HEK293 (cell line): ENCODE measurements around the gene DNM1.

Experiments used
- CTCF ChIA-PET: fragments of 350-600 bp; formaldehyde crosslinking; extraction: SDS; loops from one replicate; lab custom pipeline; 2021; ENCODE audit warnings: antibody characterized with exemption; lab: Yijun Ruan, JAX
- POLR2A ChIA-PET: fragments of 300-600 bp; formaldehyde crosslinking; extraction: SDS; loops from one replicate; lab custom pipeline; 2020; ENCODE audit warnings: antibody characterized with exemption, inconsistent platforms; lab: Yijun Ruan, JAX
- H3K27ac ChIP-seq: fragments of 200-500 bp; sonication (Bioruptor generic); 2 replicates; pipeline ENCODE4 v1.5.1; 2014; ENCODE audit warnings: low read depth, low read length, control low read depth, inconsistent platforms; ENCODE audit errors: extremely low read depth
- H3K36me3 ChIP-seq, 2 experiments: fragments of 200-500 bp in 1 of 2; sonication (Bioruptor generic) in 1 of 2; 1 replicate in 1 of 2; 2 replicates in 1 of 2; pipeline ENCODE4 v1.5.1; 2014 to 2017; ENCODE audit warnings: inconsistent platforms in 2 of 2, low read length in 2 of 2; ENCODE audit not compliant: control insufficient read depth in 2 of 2, insufficient read depth in 1 of 2
- H3K4me1 ChIP-seq: fragments of 200-500 bp; sonication (Bioruptor generic); 2 replicates; pipeline ENCODE4 v1.5.1; 2014; ENCODE audit warnings: mild to moderate bottlenecking, low read length, inconsistent platforms; ENCODE audit not compliant: control insufficient read depth, insufficient read depth
- H3K4me3 ChIP-seq: 2 replicates; pipeline ENCODE4 v1.5.1; 2011; ENCODE audit warnings: low read depth, mild to moderate bottlenecking, control low read depth, low read length, moderate library complexity
- H3K9me3 ChIP-seq: fragments of 200-500 bp; sonication (Bioruptor generic); 2 replicates; pipeline ENCODE4 v1.5.1; 2014; ENCODE audit warnings: low read depth, low read length, inconsistent platforms; ENCODE audit not compliant: control insufficient read depth, insufficient read depth
- EGR2 ChIP-seq: fragments of 450-650 bp; formaldehyde crosslinking; IDR thresholded peaks from 2 replicates; pipeline ENCODE4 v1.5.1; 2016; ENCODE audit warnings: low read depth, missing biosample characterization, missing genetic modification characterization
- GLI2 ChIP-seq: fragments of 450-650 bp; formaldehyde crosslinking; IDR thresholded peaks from 2 replicates; pipeline ENCODE4; 2017; ENCODE audit warnings: missing biosample characterization, missing genetic modification characterization, low read depth, borderline replicate concordance
- GLI4 ChIP-seq: fragments of 450-650 bp; formaldehyde crosslinking; IDR thresholded peaks from 2 replicates; pipeline ENCODE4 v1.5.1; 2016; ENCODE audit warnings: missing biosample characterization, missing genetic modification characterization
- GLIS1 ChIP-seq: fragments of 450-650 bp; formaldehyde crosslinking; IDR thresholded peaks from 2 replicates; pipeline ENCODE4 v1.5.1; 2016; ENCODE audit warnings: missing biosample characterization, missing genetic modification characterization
- HOXA7 ChIP-seq: sonication (generic); formaldehyde crosslinking; IDR thresholded peaks from 2 replicates; pipeline ENCODE4 v1.8.1; 2022; ENCODE audit warnings: missing genetic modification reagents, borderline replicate concordance
- MYNN ChIP-seq: fragments of 450-650 bp; formaldehyde crosslinking; IDR thresholded peaks from 2 replicates; pipeline ENCODE4 v1.5.1; 2016; ENCODE audit warnings: missing biosample characterization, missing genetic modification characterization, borderline replicate concordance
- RBAK ChIP-seq: fragments of 450-650 bp; formaldehyde crosslinking; IDR thresholded peaks from 2 replicates; pipeline ENCODE4 v1.5.1; 2016; ENCODE audit warnings: missing biosample characterization, missing genetic modification characterization
- YY2 ChIP-seq: fragments of 450-650 bp; formaldehyde crosslinking; IDR thresholded peaks from 2 replicates; pipeline ENCODE4 v1.5.1; 2016; ENCODE audit warnings: missing biosample characterization, missing genetic modification characterization
- ZBTB1 ChIP-seq: fragments of 450-650 bp; formaldehyde crosslinking; IDR thresholded peaks from 2 replicates; pipeline ENCODE4 v1.5.1; 2016; ENCODE audit warnings: missing biosample characterization, missing genetic modification characterization
- ZFP69B ChIP-seq: fragments of 450-650 bp; formaldehyde crosslinking; IDR thresholded peaks from 2 replicates; pipeline ENCODE4 v1.5.1; 2016; ENCODE audit warnings: missing biosample characterization, missing genetic modification characterization
- ZNF114 ChIP-seq: fragments of 450-650 bp; formaldehyde crosslinking; IDR thresholded peaks from 2 replicates; pipeline ENCODE4 v1.5.0; 2017; ENCODE audit warnings: missing biosample characterization, missing genetic modification characterization
- ZNF140 ChIP-seq: fragments of 450-650 bp; formaldehyde crosslinking; IDR thresholded peaks from 2 replicates; pipeline ENCODE4 v1.5.1; 2016; ENCODE audit warnings: missing biosample characterization, missing genetic modification characterization
- ZNF16 ChIP-seq: fragments of 450-650 bp; formaldehyde crosslinking; IDR thresholded peaks from 2 replicates; pipeline ENCODE4 v1.5.1; 2016; ENCODE audit warnings: low read depth, missing biosample characterization, missing genetic modification characterization
- ZNF175 ChIP-seq: fragments of 450-650 bp; formaldehyde crosslinking; IDR thresholded peaks from 2 replicates; pipeline ENCODE4 v1.5.1; 2016; ENCODE audit warnings: missing biosample characterization, missing genetic modification characterization
- ZNF19 ChIP-seq: fragments of 450-650 bp; formaldehyde crosslinking; IDR thresholded peaks from 2 replicates; pipeline ENCODE4; 2016; ENCODE audit warnings: missing biosample characterization, missing genetic modification characterization, low read depth
- ZNF324 ChIP-seq: fragments of 450-650 bp; formaldehyde crosslinking; IDR thresholded peaks from 2 replicates; pipeline ENCODE4 v1.5.1; 2016; ENCODE audit warnings: missing biosample characterization, missing genetic modification characterization
- ZNF341 ChIP-seq: fragments of 450-650 bp; formaldehyde crosslinking; IDR thresholded peaks from 2 replicates; pipeline ENCODE4; 2016; ENCODE audit warnings: low read depth, missing biosample characterization, missing genetic modification characterization
- ZNF366 ChIP-seq: fragments of 450-650 bp; formaldehyde crosslinking; conservative IDR thresholded peaks from 2 replicates; pipeline ENCODE4 v1.5.1; 2016; ENCODE audit warnings: missing biosample characterization, missing genetic modification characterization
- ZNF426 ChIP-seq: fragments of 450-650 bp; formaldehyde crosslinking; IDR thresholded peaks from 2 replicates; pipeline ENCODE4 v1.5.1; 2017; ENCODE audit warnings: missing biosample characterization, missing genetic modification characterization, mild to moderate bottlenecking, inconsistent platforms, moderate library complexity
- ZNF48 ChIP-seq: fragments of 450-650 bp; formaldehyde crosslinking; IDR thresholded peaks from 2 replicates; pipeline ENCODE4 v1.5.1; 2016; ENCODE audit warnings: missing biosample characterization, missing genetic modification characterization
- ZNF555 ChIP-seq: fragments of 450-650 bp; formaldehyde crosslinking; conservative IDR thresholded peaks from 2 replicates; pipeline ENCODE4 v1.5.1; 2017; ENCODE audit warnings: missing biosample characterization, mild to moderate bottlenecking, missing genetic modification characterization, inconsistent platforms
- ZNF600 ChIP-seq: fragments of 450-650 bp; formaldehyde crosslinking; IDR thresholded peaks from 2 replicates; pipeline ENCODE4 v1.5.1; 2016; ENCODE audit warnings: missing biosample characterization, missing genetic modification characterization
- ZNF610 ChIP-seq: fragments of 450-650 bp; formaldehyde crosslinking; IDR thresholded peaks from 2 replicates; pipeline ENCODE4 v1.5.1; 2016; ENCODE audit warnings: missing biosample characterization, missing genetic modification characterization, borderline replicate concordance
- ZNF624 ChIP-seq: fragments of 450-650 bp; formaldehyde crosslinking; IDR thresholded peaks from 2 replicates; pipeline ENCODE4 v1.5.1; 2017; ENCODE audit warnings: missing biosample characterization, missing genetic modification characterization
- ZNF677 ChIP-seq: fragments of 450-650 bp; IDR thresholded peaks from 2 replicates; pipeline ENCODE4 v1.5.0; 2018; ENCODE audit warnings: missing biosample characterization, mild to moderate bottlenecking, missing genetic modification characterization, moderate library complexity
- TF ChIP-seq, protein P1 (sequence below): fragments of 450-650 bp; formaldehyde crosslinking; IDR thresholded peaks from 2 replicates; pipeline ENCODE4 v1.5.1; 2016; ENCODE audit warnings: missing biosample characterization, missing genetic modification characterization
- TF ChIP-seq, protein P2 (sequence below): fragments of 450-650 bp; formaldehyde crosslinking; IDR thresholded peaks from 2 replicates; pipeline ENCODE4 v1.5.1; 2017; ENCODE audit warnings: missing biosample characterization, missing genetic modification characterization
- TF ChIP-seq, protein P3 (sequence below): fragments of 450-650 bp; formaldehyde crosslinking; IDR thresholded peaks from 2 replicates; pipeline ENCODE4 v1.5.1; 2016; ENCODE audit warnings: missing biosample characterization, missing genetic modification characterization

DNM1 gene

DNA sequence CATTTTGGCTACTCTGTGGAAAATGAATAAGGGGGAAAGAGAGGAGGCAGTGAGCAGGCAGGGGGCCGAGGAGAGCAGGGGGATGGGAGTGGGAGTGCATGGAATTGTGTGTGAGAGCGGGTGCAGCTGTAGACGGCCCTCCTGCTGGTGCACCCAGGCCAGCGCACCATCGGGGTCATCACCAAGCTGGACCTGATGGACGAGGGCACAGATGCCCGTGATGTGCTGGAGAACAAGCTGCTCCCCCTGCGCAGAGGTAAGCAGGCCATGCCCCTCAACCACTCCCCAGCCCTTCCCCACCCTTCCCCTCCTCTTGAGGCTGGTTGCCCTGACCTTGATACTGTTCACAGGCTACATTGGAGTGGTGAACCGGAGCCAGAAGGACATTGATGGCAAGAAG lies 16.7 kb downstream of the DNM1 start:
- CTCF ChIA-PET = interaction anchor here (0.7 kb wide), 1 partner anchor 17 kb away, joined by 3 read pairs; no protein-coding TSS in a partner anchor
- Histone ChIP-seq H3K4me3 (no peak overlapping the region), H3K4me1 (no peaks in the 10 kb centered on the region), H3K36me3 (peaks cover 0 to 39% of the 10 kb centered on the region in 2 experiments; a peak in 1 of 3 replicates), H3K27ac (no peak overlapping the region), H3K9me3 (no peaks in the 10 kb centered on the region)
- TF ChIP-seq MYNN (no peak), ZFP69B (no peak), ZNF600 (tag by site-specific recombination) (no peak), ZNF114 (tag by site-specific recombination) (no peak), EGR2 (tag by site-specific recombination) (no peak), ZNF366 (tag by site-specific recombination) (no peak), GLIS1 (no peak), ZNF175 (tag by site-specific recombination) (no peak), ZNF324 (tag by site-specific recombination) (no peak), ZNF624 (no peak)
- TF ChIP-seq, protein P1, sequence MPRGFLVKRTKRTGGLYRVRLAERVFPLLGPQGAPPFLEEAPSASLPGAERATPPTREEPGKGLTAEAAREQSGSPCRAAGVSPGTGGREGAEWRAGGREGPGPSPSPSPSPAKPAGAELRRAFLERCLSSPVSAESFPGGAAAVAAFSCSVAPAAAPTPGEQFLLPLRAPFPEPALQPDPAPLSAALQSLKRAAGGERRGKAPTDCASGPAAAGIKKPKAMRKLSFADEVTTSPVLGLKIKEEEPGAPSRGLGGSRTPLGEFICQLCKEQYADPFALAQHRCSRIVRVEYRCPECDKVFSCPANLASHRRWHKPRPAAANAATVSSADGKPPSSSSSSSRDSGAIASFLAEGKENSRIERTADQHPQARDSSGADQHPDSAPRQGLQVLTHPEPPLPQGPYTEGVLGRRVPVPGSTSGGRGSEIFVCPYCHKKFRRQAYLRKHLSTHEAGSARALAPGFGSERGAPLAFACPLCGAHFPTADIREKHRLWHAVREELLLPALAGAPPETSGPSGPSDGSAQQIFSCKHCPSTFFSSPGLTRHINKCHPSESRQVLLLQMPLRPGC (tag by site-specific recombination) = no peak
- POLR2A ChIA-PET = interaction anchor here (0.6 kb wide), 1 partner anchor 26 kb away, joined by 3 read pairs; no protein-coding TSS in a partner anchor

DNA sequence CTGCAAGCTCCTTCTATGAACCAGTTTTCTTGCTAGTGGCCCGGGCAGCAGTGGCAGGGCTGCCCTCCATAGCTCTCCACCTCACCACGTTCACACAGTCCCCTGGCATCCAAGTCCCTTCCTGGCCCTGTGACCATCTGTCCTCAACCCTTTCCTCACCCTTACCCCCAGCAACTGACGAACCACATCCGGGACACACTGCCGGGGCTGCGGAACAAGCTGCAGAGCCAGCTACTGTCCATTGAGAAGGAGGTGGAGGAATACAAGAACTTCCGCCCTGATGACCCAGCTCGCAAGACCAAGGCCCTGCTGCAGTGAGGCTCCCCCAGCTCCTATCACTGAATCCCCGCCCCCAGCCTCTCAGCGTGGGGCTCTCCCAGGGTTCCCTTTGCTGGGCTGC lies 18.8 kb downstream of the DNM1 start:
- no peaks in the 10 kb centered on the region for H3K4me1 ChIP-seq
- H3K4me3 ChIP-seq = no peak overlapping the region
- no peaks in the 10 kb centered on the region for H3K9me3 ChIP-seq
- TF ChIP-seq ZNF19 (tag by site-specific recombination) (no peak), ZNF48 (tag by site-specific recombination) (no peak), GLI4 (tag by site-specific recombination) (no peak), ZNF140 (no peak), ZBTB1 (tag by site-specific recombination) (no peak), RBAK (tag by site-specific recombination) (no peak), ZNF677 (no peak)
- ChIA-PET POLR2A (interaction anchor here (0.5 kb wide), 1 partner anchor 277 kb away, joined by 3 read pairs; no protein-coding TSS in a partner anchor), CTCF (interaction anchor here (0.6 to 1.7 kb wide), 3 partner anchors 18 to 413 kb away, joined by 3 to 4 read pairs (median 4); partner anchors contain the start of gene DNM1)
- no peak overlapping the region for H3K27ac ChIP-seq
- peaks cover 0 to 43% of the 10 kb centered on the region in 2 experiments; a peak in 1 of 3 replicates for H3K36me3 ChIP-seq

DNA sequence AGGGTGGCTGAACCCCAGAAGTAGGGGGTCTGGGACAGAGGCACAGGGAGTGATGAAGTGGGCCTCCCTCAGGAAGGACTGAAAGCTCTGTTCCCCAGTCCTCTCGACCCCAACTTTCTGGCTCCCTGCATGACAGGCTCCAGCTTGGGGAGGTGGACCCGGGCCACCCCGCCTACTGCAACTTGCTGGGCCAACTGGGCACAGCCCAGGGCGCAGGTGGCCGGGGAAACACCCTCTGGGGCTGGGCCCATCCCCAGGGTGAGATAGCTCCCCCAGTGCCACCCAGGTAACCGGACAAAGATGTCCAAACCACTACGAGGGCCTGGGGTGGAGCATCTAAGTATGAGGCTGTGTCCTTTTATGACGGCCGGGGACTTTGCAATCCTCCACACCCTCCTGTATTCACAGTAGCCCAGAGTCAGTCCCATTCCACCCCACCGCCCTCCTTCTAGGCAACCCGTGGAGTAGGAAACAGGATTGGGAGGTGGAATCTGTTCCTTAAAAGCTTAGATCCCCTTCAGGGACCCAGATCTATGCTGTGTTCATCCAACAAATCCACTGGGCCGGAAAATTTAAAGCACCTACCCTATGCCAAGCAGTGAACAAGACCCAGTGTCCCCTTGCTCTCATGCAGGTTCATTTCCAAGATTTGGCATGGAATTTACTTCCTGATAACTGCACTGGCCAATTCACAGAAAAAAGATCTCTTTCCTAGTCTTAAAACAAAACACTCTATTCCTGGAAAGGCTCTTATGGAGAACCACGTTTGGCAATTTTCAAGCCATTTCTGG lies 19.9 kb downstream of the DNM1 start:
- CTCF ChIA-PET = interaction anchor here (0.7 to 1.7 kb wide), 4 partner anchors 19 to 65 kb away, joined by 3 to 4 read pairs (median 3); partner anchors contain the start of gene DNM1
- Histone ChIP-seq H3K4me1 (no peaks in the 10 kb centered on the region), H3K4me3 (no peak overlapping the region), H3K9me3 (no peaks in the 10 kb centered on the region), H3K36me3 (peaks cover 0 to 43% of the 10 kb centered on the region in 2 experiments; a peak in 1 of 3 replicates), H3K27ac (no peak overlapping the region)
- POLR2A ChIA-PET = interaction anchor here (0.6 kb wide), 1 partner anchor 112 kb away, joined by 3 read pairs; no protein-coding TSS in a partner anchor
- TF ChIP-seq GLI2 (tag by site-specific recombination) = no peak
- no peak for TF ChIP-seq ZNF610
- no peak for TF ChIP-seq ZNF341 (tag by site-specific recombination)
- TF ChIP-seq ZNF16 (tag by site-specific recombination) = no peak
- TF ChIP-seq ZNF555 (tag by site-specific recombination) = no peak
- no peak for TF ChIP-seq ZNF426
- TF ChIP-seq, protein P2, sequence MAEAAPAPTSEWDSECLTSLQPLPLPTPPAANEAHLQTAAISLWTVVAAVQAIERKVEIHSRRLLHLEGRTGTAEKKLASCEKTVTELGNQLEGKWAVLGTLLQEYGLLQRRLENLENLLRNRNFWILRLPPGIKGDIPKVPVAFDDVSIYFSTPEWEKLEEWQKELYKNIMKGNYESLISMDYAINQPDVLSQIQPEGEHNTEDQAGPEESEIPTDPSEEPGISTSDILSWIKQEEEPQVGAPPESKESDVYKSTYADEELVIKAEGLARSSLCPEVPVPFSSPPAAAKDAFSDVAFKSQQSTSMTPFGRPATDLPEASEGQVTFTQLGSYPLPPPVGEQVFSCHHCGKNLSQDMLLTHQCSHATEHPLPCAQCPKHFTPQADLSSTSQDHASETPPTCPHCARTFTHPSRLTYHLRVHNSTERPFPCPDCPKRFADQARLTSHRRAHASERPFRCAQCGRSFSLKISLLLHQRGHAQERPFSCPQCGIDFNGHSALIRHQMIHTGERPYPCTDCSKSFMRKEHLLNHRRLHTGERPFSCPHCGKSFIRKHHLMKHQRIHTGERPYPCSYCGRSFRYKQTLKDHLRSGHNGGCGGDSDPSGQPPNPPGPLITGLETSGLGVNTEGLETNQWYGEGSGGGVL (tag by site-specific recombination) = no peak
- TF ChIP-seq, protein P3, sequence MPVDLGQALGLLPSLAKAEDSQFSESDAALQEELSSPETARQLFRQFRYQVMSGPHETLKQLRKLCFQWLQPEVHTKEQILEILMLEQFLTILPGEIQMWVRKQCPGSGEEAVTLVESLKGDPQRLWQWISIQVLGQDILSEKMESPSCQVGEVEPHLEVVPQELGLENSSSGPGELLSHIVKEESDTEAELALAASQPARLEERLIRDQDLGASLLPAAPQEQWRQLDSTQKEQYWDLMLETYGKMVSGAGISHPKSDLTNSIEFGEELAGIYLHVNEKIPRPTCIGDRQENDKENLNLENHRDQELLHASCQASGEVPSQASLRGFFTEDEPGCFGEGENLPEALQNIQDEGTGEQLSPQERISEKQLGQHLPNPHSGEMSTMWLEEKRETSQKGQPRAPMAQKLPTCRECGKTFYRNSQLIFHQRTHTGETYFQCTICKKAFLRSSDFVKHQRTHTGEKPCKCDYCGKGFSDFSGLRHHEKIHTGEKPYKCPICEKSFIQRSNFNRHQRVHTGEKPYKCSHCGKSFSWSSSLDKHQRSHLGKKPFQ = no peak
- no peak for TF ChIP-seq EGR2 (tag by site-specific recombination)
- TF ChIP-seq ZNF677 = no peak
- TF ChIP-seq YY2 (tag by site-specific recombination) = no peak
- no peak for TF ChIP-seq HOXA7 (CRISPR knock-in tag)
